Measurements from ENCODE around the gene COL27A1. TPM values are rescaled to one million over a fixed set of nuclear protein-coding genes. Genes with fewer than 3 reads are reported as not detected.

Gene COL27A1
- total RNA-seq, 4 donors from 2014 or later = 1.0 to 5.7 (median 3.3) TPM

- H3K27ac ChIP-seq = no peak overlapping the region
- no peak for ATAC-seq
Observed at GRCh38 chr9:114149181-114149580, 6.2 kb upstream of the COL27A1 start.

DNA sequence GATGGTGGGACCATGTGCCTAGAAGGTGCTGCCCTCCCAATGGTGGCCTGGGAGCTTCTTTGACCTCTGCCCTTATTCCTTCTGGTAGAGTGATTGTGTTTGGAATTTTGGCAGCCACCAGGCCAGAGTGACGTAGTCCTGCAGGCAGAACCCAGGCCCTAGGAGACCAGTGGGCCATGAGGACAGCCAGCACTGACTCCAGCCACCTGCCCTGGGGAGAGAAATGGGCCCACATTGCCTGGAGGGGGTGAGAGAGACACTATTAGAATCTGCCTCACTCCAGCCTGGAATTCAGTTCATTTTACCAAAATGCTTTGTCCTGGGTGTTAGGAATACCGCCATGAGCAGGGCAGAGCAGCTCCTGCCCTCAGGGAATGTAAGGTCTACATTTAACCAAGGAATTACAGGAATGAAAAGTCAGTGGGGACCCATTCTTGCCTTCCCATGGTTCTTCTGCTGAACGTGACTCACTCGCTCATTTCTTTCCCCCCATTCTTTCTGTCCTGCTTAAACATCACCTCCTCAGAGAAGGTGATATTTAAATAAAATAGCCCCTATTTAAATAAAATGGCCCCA is 5.5 kb upstream of the COL27A1 start:
- H3K4me1 ChIP-seq = peaks cover 0 to 16% (median 14%) of the 10 kb centered on the region in 3 donors
- H3K9me3 ChIP-seq = no peaks in the 10 kb centered on the region
- H3K27me3 ChIP-seq = peaks cover 75% of the 10 kb centered on the region
- 87 to 92% methylated on average over 2 to 3 of the region's 4 CpGs for WGBS, 2 donors (ENCODE audit: low coverage in 1 of 2)
- no peak overlapping the region for H3K4me3 ChIP-seq
- no peak for TF ChIP-seq POLR2A (IDR thresholded peaks at IDR 0.05)
- TF ChIP-seq POLR2AphosphoS5 (IDR thresholded peaks at IDR 0.05) = no peak
- no peak for TF ChIP-seq EP300 (IDR thresholded peaks at IDR 0.05)
- TF ChIP-seq CTCF (IDR thresholded peaks at IDR 0.05) = no peak
- no peak overlapping the region for H3K27ac ChIP-seq
- H3K36me3 ChIP-seq = no peaks in the 10 kb centered on the region
- no peak for ATAC-seq

More at GRCh38 chr9:114149181-114149580, 6.2 kb upstream of the COL27A1 start:
- Histone ChIP-seq H3K27me3 (peaks cover 69% of the 10 kb centered on the region), H3K36me3 (no peaks in the 10 kb centered on the region), H3K4me3 (no peak overlapping the region), H3K9me3 (no peaks in the 10 kb centered on the region), H3K4me1 (peaks cover 0 to 9% (median 7%) of the 10 kb centered on the region in 3 donors)
- WGBS, 2 donors (ENCODE audit: low coverage in 1 of 2) = 90 to 100% methylated on average over 1 to 2 of the region's 5 CpGs
- TF ChIP-seq POLR2AphosphoS5 (IDR thresholded peaks at IDR 0.05) (no peak), EP300 (IDR thresholded peaks at IDR 0.05) (no peak), CTCF (IDR thresholded peaks at IDR 0.05) (no peak), POLR2A (IDR thresholded peaks at IDR 0.05) (no peak)

DNA sequence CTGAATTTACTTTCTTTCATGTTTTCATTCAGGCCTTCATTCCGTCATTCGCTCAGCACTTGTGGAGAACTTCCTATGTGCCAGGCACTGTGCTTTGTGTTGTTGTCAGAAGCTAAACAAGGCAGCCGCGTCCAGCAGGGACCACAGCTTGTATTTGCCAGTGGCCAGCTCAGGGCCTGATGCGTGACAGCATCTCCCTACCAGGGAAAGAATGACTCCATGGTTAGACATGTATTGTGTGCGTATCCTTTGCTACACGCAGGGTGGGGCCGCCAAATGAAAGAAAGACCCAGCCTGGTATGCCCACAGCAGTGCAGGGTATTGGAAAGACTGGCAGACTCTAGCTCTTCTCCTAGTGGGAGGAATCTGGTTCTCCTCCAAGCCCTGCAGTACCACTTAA is 4.7 kb upstream of the COL27A1 start:
- no peak overlapping the region for H3K27ac ChIP-seq
- 73% methylated on average over 5 of the region's 8 CpGs; no CpG with 5 or more reads in 1 of the 2 donors for WGBS, 2 donors (ENCODE audit: low coverage in 1 of 2)
- TF ChIP-seq EP300 (IDR thresholded peaks at IDR 0.05) (no peak), POLR2AphosphoS5 (IDR thresholded peaks at IDR 0.05) (no peak), POLR2A (IDR thresholded peaks at IDR 0.05) (no peak), CTCF (IDR thresholded peaks at IDR 0.05) (no peak)
- H3K4me3 ChIP-seq = no peak overlapping the region
- peaks cover 72% of the 10 kb centered on the region for H3K27me3 ChIP-seq
- H3K4me1 ChIP-seq = peaks cover 0 to 22% (median 15%) of the 10 kb centered on the region in 3 donors
- ATAC-seq = no peak
- H3K36me3 ChIP-seq = no peaks in the 10 kb centered on the region
- H3K9me3 ChIP-seq = no peaks in the 10 kb centered on the region

DNA sequence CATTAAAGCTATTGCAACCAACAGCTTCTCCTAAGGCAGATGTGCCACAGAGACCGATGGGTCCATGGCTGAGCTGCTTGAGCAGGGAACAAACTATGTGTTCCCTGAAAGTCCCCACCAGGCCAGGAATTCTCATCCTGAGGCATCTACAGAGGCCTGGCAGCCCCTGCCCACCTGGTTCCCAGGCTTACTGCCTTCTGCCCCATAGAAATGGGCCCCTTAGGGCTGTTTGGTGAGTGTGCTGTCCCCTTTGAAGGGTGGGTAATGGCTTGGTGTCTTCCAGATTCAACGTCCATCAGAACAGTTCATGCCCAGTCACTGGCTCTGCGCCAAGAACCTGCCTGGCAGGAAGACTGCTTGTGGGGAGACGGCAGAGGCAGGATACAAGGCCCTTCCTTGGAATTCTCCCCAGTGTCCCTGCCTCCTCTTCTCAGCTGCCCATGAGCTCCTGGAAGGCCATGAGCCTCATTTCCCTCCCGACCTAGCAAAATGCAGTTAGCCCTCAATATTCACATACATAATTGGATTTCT is 3.8 kb upstream of the COL27A1 start:
- TF ChIP-seq POLR2A (IDR thresholded peaks at IDR 0.05) = no peak
- TF ChIP-seq EP300 (IDR thresholded peaks at IDR 0.05) = no peak
- no peak for TF ChIP-seq POLR2AphosphoS5 (IDR thresholded peaks at IDR 0.05)
- TF ChIP-seq CTCF (IDR thresholded peaks at IDR 0.05) = no peak
- H3K27ac ChIP-seq = no peak overlapping the region

More for the DNA sequence above, 3.8 kb upstream of the COL27A1 start:
- H3K9me3 ChIP-seq = no peaks in the 10 kb centered on the region
- peaks cover 63% of the 10 kb centered on the region for H3K27me3 ChIP-seq
- no peaks in the 10 kb centered on the region for H3K36me3 ChIP-seq
- H3K4me3 ChIP-seq = no peak overlapping the region
- no peak for ATAC-seq
- 50% methylated on average over 3 of the region's 5 CpGs; no CpG with 5 or more reads in 1 of the 2 donors for WGBS, 2 donors (ENCODE audit: low coverage in 1 of 2)
- H3K4me1 ChIP-seq = peaks cover 0 to 30% (median 18%) of the 10 kb centered on the region in 3 donors
